ENCODE measurements around the gene COL5A2.

The COL5A2 gene

DNA sequence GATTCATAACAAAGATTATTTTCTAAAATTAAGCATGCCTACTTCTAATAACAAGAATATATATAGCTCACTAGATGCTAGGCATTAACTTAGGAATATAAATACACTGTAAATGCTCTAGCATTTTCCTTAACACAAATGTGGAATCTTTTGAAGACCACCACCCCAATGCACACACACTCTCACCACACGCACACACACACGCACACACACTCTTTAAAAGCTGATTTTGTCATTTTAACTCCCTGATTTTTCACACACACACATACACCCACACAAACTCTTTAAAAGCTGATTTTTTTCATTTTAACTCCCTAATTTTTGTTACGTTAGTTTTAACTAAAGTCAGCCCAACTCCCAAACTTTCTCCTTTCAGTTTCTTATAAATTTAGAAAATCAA is 3.0 kb downstream of the COL5A2 start:
- DNase-seq (ENCODE audit: low read depth): no peak
- TF ChIP-seq, protein P1, sequence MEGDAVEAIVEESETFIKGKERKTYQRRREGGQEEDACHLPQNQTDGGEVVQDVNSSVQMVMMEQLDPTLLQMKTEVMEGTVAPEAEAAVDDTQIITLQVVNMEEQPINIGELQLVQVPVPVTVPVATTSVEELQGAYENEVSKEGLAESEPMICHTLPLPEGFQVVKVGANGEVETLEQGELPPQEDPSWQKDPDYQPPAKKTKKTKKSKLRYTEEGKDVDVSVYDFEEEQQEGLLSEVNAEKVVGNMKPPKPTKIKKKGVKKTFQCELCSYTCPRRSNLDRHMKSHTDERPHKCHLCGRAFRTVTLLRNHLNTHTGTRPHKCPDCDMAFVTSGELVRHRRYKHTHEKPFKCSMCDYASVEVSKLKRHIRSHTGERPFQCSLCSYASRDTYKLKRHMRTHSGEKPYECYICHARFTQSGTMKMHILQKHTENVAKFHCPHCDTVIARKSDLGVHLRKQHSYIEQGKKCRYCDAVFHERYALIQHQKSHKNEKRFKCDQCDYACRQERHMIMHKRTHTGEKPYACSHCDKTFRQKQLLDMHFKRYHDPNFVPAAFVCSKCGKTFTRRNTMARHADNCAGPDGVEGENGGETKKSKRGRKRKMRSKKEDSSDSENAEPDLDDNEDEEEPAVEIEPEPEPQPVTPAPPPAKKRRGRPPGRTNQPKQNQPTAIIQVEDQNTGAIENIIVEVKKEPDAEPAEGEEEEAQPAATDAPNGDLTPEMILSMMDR (IDR thresholded peaks at IDR 0.05; ENCODE audit: control insufficient read depth, extremely low read depth, insufficient read depth): no peak
- H3K4me3 ChIP-seq (ENCODE audit: low read depth, low read length): no peak overlapping the region

GRCh38 chr2:189175869-189176433 is 3.6 kb downstream of the COL5A2 start:
- TF ChIP-seq, protein P1 (IDR thresholded peaks at IDR 0.05; ENCODE audit: control insufficient read depth, extremely low read depth, insufficient read depth): no peak
- no peak overlapping the region for H3K4me3 ChIP-seq (ENCODE audit: low read depth, low read length)
- DNase-seq (ENCODE audit: low read depth): no peak

DNA sequence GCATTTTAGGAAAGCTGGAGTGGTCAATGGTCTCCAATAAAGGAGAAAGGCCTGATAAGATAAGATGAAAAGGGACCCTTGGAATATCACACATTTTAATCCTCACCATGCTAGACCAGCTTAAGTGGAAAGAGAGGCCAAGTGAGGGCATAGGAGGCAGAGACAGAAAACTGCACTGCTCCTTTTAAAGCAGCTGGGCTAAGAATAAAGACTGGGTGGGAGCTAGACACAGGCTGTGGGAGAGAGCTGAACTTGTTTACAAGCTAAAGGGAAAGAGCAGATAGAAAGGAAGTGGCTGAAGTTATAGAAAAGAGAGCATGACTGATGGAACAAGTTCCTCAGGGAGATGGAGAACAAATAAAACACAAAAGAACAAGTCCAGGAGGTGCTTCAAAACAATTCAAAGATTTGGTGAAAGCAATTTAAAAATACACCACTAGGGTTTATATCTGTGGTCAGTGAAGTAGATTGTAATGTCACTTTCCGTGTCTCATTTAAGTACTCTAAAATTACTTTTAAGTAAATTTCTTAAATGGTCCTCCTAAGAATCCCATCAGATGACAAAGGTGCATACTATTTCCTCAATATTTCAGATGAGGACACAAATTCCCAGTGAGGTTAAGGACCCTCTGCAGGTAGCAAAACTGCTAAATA is 7.5 kb downstream of the COL5A2 start:
- no peak overlapping the region for H3K4me3 ChIP-seq (ENCODE audit: low read depth, low read length)
- TF ChIP-seq, protein P1 (IDR thresholded peaks at IDR 0.05; ENCODE audit: control insufficient read depth, extremely low read depth, insufficient read depth): no peak
- DNase-seq (ENCODE audit: low read depth): no peak

GRCh38 chr2:189168856-189169499 is 10.6 kb downstream of the COL5A2 start:
- no peak for DNase-seq (ENCODE audit: low read depth)
- H3K4me3 ChIP-seq (ENCODE audit: low read depth, low read length): no peak overlapping the region
- TF ChIP-seq, protein P1 (IDR thresholded peaks at IDR 0.05; ENCODE audit: control insufficient read depth, extremely low read depth, insufficient read depth): no peak

DNA sequence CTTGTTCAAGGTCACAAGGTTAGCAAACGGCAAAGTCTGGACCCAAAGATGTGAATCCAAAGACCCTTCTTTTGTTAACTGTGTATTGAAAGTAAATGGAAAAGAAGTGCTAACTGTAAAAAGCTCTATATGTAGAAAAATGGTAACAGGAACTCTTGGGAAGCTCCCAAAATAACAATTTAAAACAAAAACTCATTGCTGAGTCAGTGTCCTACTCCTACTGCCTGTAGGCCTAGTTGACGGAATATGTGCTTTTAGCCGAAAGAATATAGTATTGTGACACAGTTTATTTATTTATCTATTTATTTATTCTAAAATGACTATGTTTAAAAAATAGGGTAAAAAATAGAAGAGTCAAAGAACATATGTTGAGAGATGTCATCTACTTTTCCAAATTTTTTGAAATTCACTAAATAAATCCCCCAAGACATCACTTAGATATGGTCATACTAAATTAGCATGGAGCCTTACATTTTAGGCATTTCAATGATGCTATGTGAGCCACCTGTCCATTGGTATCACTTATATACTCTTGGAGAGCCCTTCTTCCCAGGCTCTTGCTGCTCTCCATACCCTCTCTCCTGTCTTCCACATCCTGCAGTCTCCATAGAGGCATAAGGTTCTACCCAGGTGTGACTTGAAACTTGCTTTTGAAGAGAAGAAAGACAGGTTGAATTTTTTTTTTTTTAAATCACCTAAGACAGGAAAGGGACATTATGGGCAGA is 13.7 kb downstream of the COL5A2 start:
- DNase-seq (ENCODE audit: low read depth): no peak
- TF ChIP-seq, protein P1 (IDR thresholded peaks at IDR 0.05; ENCODE audit: control insufficient read depth, extremely low read depth, insufficient read depth): no peak
- no peak overlapping the region for H3K4me3 ChIP-seq (ENCODE audit: low read depth, low read length)

DNA sequence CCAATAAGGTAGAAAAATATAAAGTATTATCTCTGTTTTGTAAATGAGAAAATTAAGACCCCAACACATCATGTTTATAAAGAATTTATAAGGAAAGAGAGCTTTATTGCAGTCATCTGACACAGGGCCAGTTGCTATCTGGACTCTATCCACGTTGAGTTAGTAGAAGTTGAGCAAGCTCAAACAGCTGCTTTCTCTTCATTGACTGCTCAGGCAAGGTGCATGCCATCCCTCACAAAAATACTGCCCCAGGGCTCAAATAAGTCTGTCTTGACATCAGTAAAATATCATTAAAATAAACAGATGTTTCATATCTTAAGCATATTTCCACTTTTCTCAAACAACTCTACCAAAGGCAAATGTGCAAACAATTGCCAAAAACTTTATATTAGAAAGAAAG is 14.8 kb downstream of the COL5A2 start:
- peak; percentile 3 for DNase-seq (ENCODE audit: low read depth)
- TF ChIP-seq, protein P1 (IDR thresholded peaks at IDR 0.05; ENCODE audit: control insufficient read depth, extremely low read depth, insufficient read depth): no peak

More for the DNA sequence above, 14.8 kb downstream of the COL5A2 start:
- no peak overlapping the region for H3K4me3 ChIP-seq (ENCODE audit: low read depth, low read length)
